Caco-2 (cell line): ENCODE measurements around the gene RNF175. TPM values are rescaled to one million over a fixed set of nuclear protein-coding genes. Genes with fewer than 3 reads are reported as not detected.

Experiments
- BruUV-seq: library from RNA; stranded (reverse); fragments of 400-500 nt; replicated peaks from 2 replicates; lab custom pipeline; 2021; lab: Mats Ljungman, UMichigan
- CTCF ChIA-PET: fragments of 300-600 bp; sonication (Branson Sonifier 250); formaldehyde crosslinking; loops from one replicate; lab custom pipeline; 2022; ENCODE audit warnings: antibody characterized with exemption; lab: Charles Lee
- POLR2A ChIA-PET: fragments of 300-600 bp; sonication (Branson Sonifier 250); formaldehyde crosslinking; loops from one replicate; lab custom pipeline; 2022; ENCODE audit warnings: antibody characterized with exemption; lab: Charles Lee
- DNase-seq, 2 experiments: peaks; one replicate each; pipeline versions ENCODE4 v3.0.0 to v3.0.0-alpha.2; 2020 to 2022
- H3K27me3 ChIP-seq: replicated peaks from 2 replicates; pipeline ENCODE4 v1.6.0; 2011; ENCODE audit warnings: low read length; ENCODE audit not compliant: control insufficient read depth, insufficient read depth
- H3K36me3 ChIP-seq: 2 replicates; pipeline ENCODE4 v1.5.1; 2011; ENCODE audit warnings: low read length; ENCODE audit not compliant: control insufficient read depth, insufficient read depth
- H3K4me1 ChIP-seq: fragments of 250-450 bp; sonication (Bioruptor Pico); 2 replicates; pipeline ENCODE4 v1.5.1; 2020; ENCODE audit warnings: mild to moderate bottlenecking
- H3K4me3 ChIP-seq: 2 replicates; pipeline ENCODE4 v1.5.1; 2011; ENCODE audit warnings: low read depth, mild to moderate bottlenecking, control low read depth, low read length
- H3K9me3 ChIP-seq: fragments of 250-450 bp; sonication (Bioruptor Pico); 2 replicates; pipeline ENCODE4 v1.5.1; 2020; ENCODE audit warnings: mild to moderate bottlenecking, moderate library complexity
- H3K27ac Mint-ChIP-seq: one replicate; pipeline ENCODE4 v1.8.0; 2022; ENCODE audit warnings: mixed read lengths; ENCODE audit not compliant: unreplicated experiment
- H3K27me3 Mint-ChIP-seq: one replicate; pipeline ENCODE4 v1.8.0; 2022; ENCODE audit warnings: mixed read lengths; ENCODE audit not compliant: insufficient read depth, unreplicated experiment
- H3K36me3 Mint-ChIP-seq: one replicate; pipeline ENCODE4 v1.8.0; 2022; ENCODE audit warnings: mild to moderate bottlenecking, mixed read lengths; ENCODE audit not compliant: insufficient read depth, unreplicated experiment
- H3K4me1 Mint-ChIP-seq: one replicate; pipeline ENCODE4 v1.8.0; 2022; ENCODE audit warnings: low read depth, mixed read lengths; ENCODE audit not compliant: unreplicated experiment
- H3K4me3 Mint-ChIP-seq: one replicate; pipeline ENCODE4 v1.8.0; 2022; ENCODE audit warnings: mild to moderate bottlenecking, moderate library complexity, mixed read lengths; ENCODE audit not compliant: unreplicated experiment
- H3K9me3 Mint-ChIP-seq: one replicate; pipeline ENCODE4 v1.8.0; 2022; ENCODE audit warnings: mixed read lengths; ENCODE audit not compliant: unreplicated experiment
- CTCF ChIP-seq, 2 experiments: fragments of 200-600 bp in 1 of 2; IDR thresholded peaks; 1 replicate in 1 of 2; 2 replicates in 1 of 2; pipeline versions ENCODE4 v1.5.1 to v1.8.0; 2011 to 2022; ENCODE audit warnings: antibody characterized with exemption in 1 of 2, control low read depth in 1 of 2, inconsistent platforms in 1 of 2, low read depth in 1 of 2, low read length in 1 of 2, mild to moderate bottlenecking in 1 of 2, moderate library complexity in 1 of 2; ENCODE audit not compliant: insufficient read depth in 1 of 2, severe bottlenecking in 1 of 2, unreplicated experiment in 1 of 2
- intact Hi-C: fragments of 100-400 bp; cut with micrococcal nuclease; formaldehyde crosslinking; loops from one replicate; pipeline ENCODE4 v1.10.0; 2022; ENCODE audit not compliant: unreplicated experiment
- total RNA-seq: library from RNA; stranded (reverse); gene quantifications from 2 replicates; pipeline ENCODE4 v1.2.3, GENCODE V29; 2022

RNF175 gene
- total RNA-seq, 1 experiment from 2014 or later: not detected

GRCh38 chr4:153763404-153763803, 3.6 kb upstream of the RNF175 start:
- Mint-ChIP-seq H3K4me1 (no peaks in the 10 kb centered on the region), H3K9me3 (no peaks in the 10 kb centered on the region), H3K27ac (no peak overlapping the region), H3K36me3 (no peaks in the 10 kb centered on the region), H3K4me3 (no peak overlapping the region), H3K27me3 (no peaks in the 10 kb centered on the region)
- Histone ChIP-seq H3K4me1 (no peaks in the 10 kb centered on the region), H3K36me3 (no peaks in the 10 kb centered on the region), H3K4me3 (no peak overlapping the region), H3K9me3 (no peaks in the 10 kb centered on the region), H3K27me3 (no peaks in the 10 kb centered on the region)
- BruUV-seq: no TSS peak
- no peak for DNase-seq
- intact Hi-C loops: no loop called here
- CTCF ChIA-PET: no interaction called here
- POLR2A ChIA-PET: no interaction called here
- TF ChIP-seq CTCF (IDR thresholded peaks at IDR 0.05; ENCODE audit: insufficient read depth in 1 of 2, low read depth in 1 of 2, low read length in 1 of 2, severe bottlenecking in 1 of 2, unreplicated experiment in 1 of 2): peak in 1 of 2 experiments; percentile 16

GRCh38 chr4:153758688-153759406, 977 bp downstream of the RNF175 start:
- POLR2A ChIA-PET: no interaction called here
- Mint-ChIP-seq H3K27me3 (no peaks in the 10 kb centered on the region), H3K36me3 (no peaks in the 10 kb centered on the region), H3K9me3 (no peaks in the 10 kb centered on the region), H3K27ac (no peak overlapping the region), H3K4me1 (no peaks in the 10 kb centered on the region), H3K4me3 (no peak overlapping the region)
- Histone ChIP-seq H3K4me1 (peaks cover 4% of the 10 kb centered on the region), H3K36me3 (no peaks in the 10 kb centered on the region), H3K4me3 (no peak overlapping the region), H3K9me3 (no peaks in the 10 kb centered on the region), H3K27me3 (no peaks in the 10 kb centered on the region)
- CTCF ChIA-PET: no interaction called here
- DNase-seq: no peak
- intact Hi-C loops: no loop called here
- no peak for TF ChIP-seq CTCF (IDR thresholded peaks at IDR 0.05; ENCODE audit: insufficient read depth in 1 of 2, low read depth in 1 of 2, low read length in 1 of 2, severe bottlenecking in 1 of 2, unreplicated experiment in 1 of 2)
- no TSS peak for BruUV-seq

- Mint-ChIP-seq H3K9me3 (no peaks in the 10 kb centered on the region), H3K4me1 (no peaks in the 10 kb centered on the region), H3K27me3 (no peaks in the 10 kb centered on the region), H3K4me3 (no peak overlapping the region), H3K27ac (no peak overlapping the region), H3K36me3 (no peaks in the 10 kb centered on the region)
- H3K27me3 ChIP-seq: no peaks in the 10 kb centered on the region
- ChIA-PET CTCF (no interaction called here), POLR2A (no interaction called here)
- H3K36me3 ChIP-seq: no peaks in the 10 kb centered on the region
- DNase-seq: no peak
- no TSS peak for BruUV-seq
- H3K9me3 ChIP-seq: no peaks in the 10 kb centered on the region
- H3K4me3 ChIP-seq: no peak overlapping the region
- peaks cover 4% of the 10 kb centered on the region for H3K4me1 ChIP-seq
- intact Hi-C loops: no loop called here
- no peak for TF ChIP-seq CTCF (IDR thresholded peaks at IDR 0.05; ENCODE audit: insufficient read depth in 1 of 2, low read depth in 1 of 2, low read length in 1 of 2, severe bottlenecking in 1 of 2, unreplicated experiment in 1 of 2)
Measured at GRCh38 chr4:153758136-153758535, 1.7 kb downstream of the RNF175 start.
